Measurements from ENCODE around the gene SRF. TPM values are rescaled to one million over a fixed set of nuclear protein-coding genes. Genes with fewer than 3 reads are reported as not detected.

SRF gene
- total and polyA plus RNA-seq, 12 donors, result 7.3 to 30.9 (median 23.0) TPM

- no peak for DNase-seq
- H3K36me3 ChIP-seq (replicated peaks in 1 of 2), result peaks cover 0 to 56% of the 10 kb centered on the region in 2 donors
- peaks cover 8 to 33% of the 10 kb centered on the region in 2 donors for H3K4me1 ChIP-seq (replicated peaks in 1 of 2)
- no peaks in the 10 kb centered on the region for H3K27me3 ChIP-seq
- WGBS, 4 donors, result 74 to 83% (median 80%) methylated on average over 5 to 7 of the region's 7 CpGs
- H3K4me3 ChIP-seq, result no peak overlapping the region
- TF ChIP-seq POLR2A (IDR thresholded peaks at IDR 0.05) (no peak), CTCF (IDR thresholded peaks at IDR 0.05) (no peak)
- H3K27ac ChIP-seq, result peak overlapping the region in 1 of 5 donors; percentile 19
- intact Hi-C loops (cut with DNase I), result no loop called here
- H3K9me3 ChIP-seq (replicated peaks in 1 of 3), result no peaks in the 10 kb centered on the region
Observed at GRCh38 chr6:43180058-43180457, 9.0 kb downstream of the SRF start.

- H3K36me3 ChIP-seq (replicated peaks in 1 of 2), result peaks cover 0 to 56% of the 10 kb centered on the region in 2 donors
- H3K27ac ChIP-seq, result peak overlapping the region in 2 of 5 donors; percentile 67 to 78
- intact Hi-C loops (cut with DNase I), result no loop called here
- peak overlapping the region in 1 of 4 donors; percentile 78 for H3K4me3 ChIP-seq
- WGBS, 4 donors, result 53 to 65% (median 55%) methylated on average over 5 of the region's 5 CpGs
- TF ChIP-seq CTCF (IDR thresholded peaks at IDR 0.05) (no peak), POLR2A (IDR thresholded peaks at IDR 0.05) (no peak)
- H3K9me3 ChIP-seq (replicated peaks in 1 of 3), result no peaks in the 10 kb centered on the region
- no peaks in the 10 kb centered on the region for H3K27me3 ChIP-seq
- H3K4me1 ChIP-seq (replicated peaks in 1 of 2), result peaks cover 5 to 24% of the 10 kb centered on the region in 2 donors
- no peak for DNase-seq
Observed at GRCh38 chr6:43180985-43181384, 9.9 kb downstream of the SRF start.

- WGBS, 4 donors, result 39 to 47% (median 45%) methylated on average over 9 of the region's 9 CpGs
- intact Hi-C loops (cut with DNase I), result no loop called here
- Histone ChIP-seq H3K27me3 (no peaks in the 10 kb centered on the region), H3K36me3 (replicated peaks in 1 of 2) (peaks cover 0 to 56% of the 10 kb centered on the region in 2 donors), H3K27ac (peak overlapping the region in 3 of 5 donors; percentile 67 to 78 (median 67)), H3K9me3 (replicated peaks in 1 of 3) (no peaks in the 10 kb centered on the region), H3K4me3 (peak overlapping the region in 2 of 4 donors; percentile 78), H3K4me1 (replicated peaks in 1 of 2) (peaks cover 5 to 23% of the 10 kb centered on the region in 2 donors)
- no peak for DNase-seq
- no peak for TF ChIP-seq POLR2A (IDR thresholded peaks at IDR 0.05)
- TF ChIP-seq CTCF (IDR thresholded peaks at IDR 0.05), result no peak
Observed at GRCh38 chr6:43181621-43181941, 10.5 kb downstream of the SRF start.

- Histone ChIP-seq H3K27ac (peak within 1 kb of the TSS in 3 of 5 donors; percentile 67 to 78 (median 67)), H3K36me3 (replicated peaks in 1 of 2) (peaks cover 0 to 55% of the 10 kb centered on the region in 2 donors)
Observed at GRCh38 chr6:43181942-43182860, 11.1 kb downstream of the SRF start, which contains the start of gene CUL9. Gene CUL9 (plus strand): TSS chr6:43182196. CDS start chr6:43184311, 2,115 bp downstream.

More at GRCh38 chr6:43181942-43182860, 11.1 kb downstream of the SRF start, which contains the start of gene CUL9:
- H3K9me3 ChIP-seq (replicated peaks in 1 of 3), result no peaks in the 10 kb centered on the region
- peak within 1 kb of the TSS in 3 of 4 donors; percentile 60 to 78 (median 78) for H3K4me3 ChIP-seq
- WGBS, 4 donors, result 0 to 1% (median 1%) methylated on average over 21 to 51 of the region's 51 CpGs
- intact Hi-C loops (cut with DNase I), result no loop called here
- DNase-seq, result peak; percentile 82 to 90 (median 88)
- TF ChIP-seq POLR2A (IDR thresholded peaks at IDR 0.05) (peak in 1 of 2 donors; percentile 49), CTCF (IDR thresholded peaks at IDR 0.05) (no peak)
- H3K4me1 ChIP-seq (replicated peaks in 1 of 2), result peaks cover 5 to 23% of the 10 kb centered on the region in 2 donors
- no peaks in the 10 kb centered on the region for H3K27me3 ChIP-seq
